CD4-positive, CD25-positive, alpha-beta regulatory T cell (primary cell): Measurements from ENCODE around the gene WDR64. TPM values are rescaled to one million over a fixed set of nuclear protein-coding genes. Genes with fewer than 3 reads are reported as not detected.
"Not testable (repeated sequence)": the region's sequence is repeated elsewhere in the genome, so short reads cannot be mapped to it uniquely, and the experiment has no call there.

ENCODE experiments used
- ATAC-seq, 2 donors: fragments of 150-1000 bp; cut with Tn5 transposase; one replicate each; pipeline ENCODE4 v1.10.0; 2021; ENCODE audit warnings: low read depth in 2 of 2, moderate number of reproducible peaks in 2 of 2, moderate library complexity in 1 of 2
- DNase-seq, 3 donors: peaks; one replicate each; pipeline versions ENCODE4 v3.0.0 to v3.0.0-alpha.2; 2012 to 2022; ENCODE audit warnings: mixed read lengths in 1 of 3
- H3K27ac ChIP-seq: one replicate; pipeline ENCODE4 v1.7.0; 2013; ENCODE audit warnings: mild to moderate bottlenecking, low read length; ENCODE audit not compliant: insufficient read depth, poor library complexity, severe bottlenecking
- H3K27me3 ChIP-seq: one replicate; pipeline ENCODE4 v1.7.0; 2013; ENCODE audit warnings: low read length; ENCODE audit not compliant: control insufficient read depth, insufficient read depth
- H3K36me3 ChIP-seq: one replicate; pipeline ENCODE4 v1.7.0; 2013; ENCODE audit warnings: mild to moderate bottlenecking, low read length, moderate library complexity; ENCODE audit not compliant: control insufficient read depth, insufficient read depth
- H3K4me1 ChIP-seq: 2 replicates; pipeline ENCODE4 v1.7.0; 2013; ENCODE audit warnings: mild to moderate bottlenecking, low read length; ENCODE audit not compliant: insufficient read depth, control insufficient read depth, poor library complexity, severe bottlenecking
- H3K4me3 ChIP-seq: one replicate; pipeline ENCODE4 v1.7.0; 2013; ENCODE audit warnings: low read depth, mild to moderate bottlenecking, low read length, moderate library complexity
- H3K9me3 ChIP-seq, 2 experiments: 1 replicate in 1 of 2; 2 replicates in 1 of 2; pipeline ENCODE4 v1.7.0; 2013; ENCODE audit warnings: low read length in 2 of 2, mild to moderate bottlenecking in 1 of 2, moderate library complexity in 1 of 2; ENCODE audit not compliant: control insufficient read depth in 2 of 2
- H3K27ac Mint-ChIP-seq, 3 donors: one replicate each; pipeline ENCODE4 v1.8.0; 2020 to 2022; ENCODE audit warnings: mild to moderate bottlenecking in 3 of 3, mixed read lengths in 3 of 3, moderate library complexity in 2 of 3
- H3K27me3 Mint-ChIP-seq: one replicate; pipeline ENCODE4 v1.8.0; 2022; ENCODE audit warnings: mild to moderate bottlenecking, mixed read lengths
- H3K36me3 Mint-ChIP-seq: one replicate; pipeline ENCODE4 v1.8.0; 2020; ENCODE audit warnings: mixed read lengths
- H3K4me1 Mint-ChIP-seq, 4 donors: one replicate each; pipeline ENCODE4 v1.8.0; 2020 to 2022; ENCODE audit warnings: mixed read lengths in 4 of 4, mild to moderate bottlenecking in 1 of 4
- H3K4me3 Mint-ChIP-seq, 4 donors: one replicate each; pipeline ENCODE4 v1.8.0; 2020 to 2022; ENCODE audit warnings: mild to moderate bottlenecking in 4 of 4, mixed read lengths in 4 of 4, moderate library complexity in 3 of 4
- H3K9me3 Mint-ChIP-seq, 7 donors: one replicate each; pipeline ENCODE4 v1.8.0; 2020 to 2022; ENCODE audit warnings: mixed read lengths in 7 of 7, mild to moderate bottlenecking in 3 of 7, moderate library complexity in 2 of 7
- polyA plus RNA-seq, 4 donors: library from polyadenylated mRNA; unstranded; fragments of 300-500 nt; fragmentation: Illumina TruSeq; gene quantifications; one replicate each; pipeline ENCODE4 v1.2.3, GENCODE V29; 2021
- total RNA-seq: library from RNA; stranded (reverse); gene quantifications from one replicate; pipeline ENCODE4 v1.2.3, GENCODE V29; 2022

WDR64 gene
- total and polyA plus RNA-seq, 5 donors from 2014 or later: 0.08 to 1.00 (median 0.35) TPM; not detected in 2

GRCh38 chr1:241800640-241801039 is 148.6 kb downstream of the WDR64 start:
- peaks cover 7% of the 10 kb centered on the region for H3K27me3 Mint-ChIP-seq
- H3K9me3 Mint-ChIP-seq: no peaks in the 10 kb centered on the region
- no peaks in the 10 kb centered on the region for H3K36me3 Mint-ChIP-seq
- no peak for DNase-seq
- Histone ChIP-seq H3K36me3 (no peaks in the 10 kb centered on the region), H3K4me3 (no peak overlapping the region), H3K4me1 (no peaks in the 10 kb centered on the region), H3K9me3 (no peaks in the 10 kb centered on the region), H3K27ac (no peak overlapping the region), H3K27me3 (no peaks in the 10 kb centered on the region)
- H3K4me1 Mint-ChIP-seq: peaks cover 0 to 2% (median 0%) of the 10 kb centered on the region in 4 donors
- no peak overlapping the region for H3K4me3 Mint-ChIP-seq
- ATAC-seq: no peak
- no peak overlapping the region for H3K27ac Mint-ChIP-seq

- no peaks in the 10 kb centered on the region for H3K9me3 Mint-ChIP-seq
- DNase-seq (no peak), ATAC-seq (no peak)
- Histone ChIP-seq H3K4me1 (no peaks in the 10 kb centered on the region), H3K9me3 (no peaks in the 10 kb centered on the region), H3K36me3 (no peaks in the 10 kb centered on the region), H3K27ac (no peak overlapping the region), H3K27me3 (no peaks in the 10 kb centered on the region), H3K4me3 (no peak overlapping the region)
- peaks cover 7% of the 10 kb centered on the region for H3K27me3 Mint-ChIP-seq
- H3K4me1 Mint-ChIP-seq: peaks cover 0 to 2% (median 0%) of the 10 kb centered on the region in 4 donors
- H3K27ac Mint-ChIP-seq: no peak overlapping the region
- H3K4me3 Mint-ChIP-seq: no peak overlapping the region
- no peaks in the 10 kb centered on the region for H3K36me3 Mint-ChIP-seq
These were observed 150.8 kb downstream of the WDR64 start for GRCh38 chr1:241802863-241803262.

- H3K4me3 ChIP-seq, H3K27ac Mint-ChIP-seq, H3K4me3 Mint-ChIP-seq, ATAC-seq, H3K36me3 ChIP-seq, DNase-seq, H3K27me3 ChIP-seq, H3K27me3 Mint-ChIP-seq, H3K9me3 Mint-ChIP-seq, H3K9me3 ChIP-seq, H3K36me3 Mint-ChIP-seq, H3K4me1 ChIP-seq, H3K4me1 Mint-ChIP-seq, H3K27ac ChIP-seq: not testable (repeated sequence)
These were observed 152.6 kb downstream of the WDR64 start for GRCh38 chr1:241804706-241805105.

- H3K36me3 Mint-ChIP-seq: no peaks in the 10 kb centered on the region
- ATAC-seq: no peak
- no peak overlapping the region for H3K4me3 Mint-ChIP-seq
- no peaks in the 10 kb centered on the region for H3K36me3 ChIP-seq
- H3K9me3 Mint-ChIP-seq: no peaks in the 10 kb centered on the region
- no peak for DNase-seq
- H3K9me3 ChIP-seq: no peaks in the 10 kb centered on the region
- no peak overlapping the region for H3K27ac Mint-ChIP-seq
- no peaks in the 10 kb centered on the region for H3K27me3 Mint-ChIP-seq
- H3K4me1 Mint-ChIP-seq: peaks cover 0 to 2% (median 0%) of the 10 kb centered on the region in 4 donors
- H3K4me1 ChIP-seq: no peaks in the 10 kb centered on the region
- H3K27ac ChIP-seq: no peak overlapping the region
- H3K27me3 ChIP-seq: no peaks in the 10 kb centered on the region
- no peak overlapping the region for H3K4me3 ChIP-seq
These were observed 156.2 kb downstream of the WDR64 start for GRCh38 chr1:241808265-241808664.

GRCh38 chr1:241810769-241811405 is 158.8 kb downstream of the WDR64 start:
- DNase-seq: no peak
- Mint-ChIP-seq H3K9me3 (no peaks in the 10 kb centered on the region), H3K36me3 (no peaks in the 10 kb centered on the region), H3K4me1 (no peaks in the 10 kb centered on the region), H3K27me3 (no peaks in the 10 kb centered on the region), H3K4me3 (no peak overlapping the region), H3K27ac (no peak overlapping the region)
- Histone ChIP-seq H3K36me3 (no peaks in the 10 kb centered on the region), H3K4me3 (no peak overlapping the region), H3K27me3 (no peaks in the 10 kb centered on the region), H3K4me1 (no peaks in the 10 kb centered on the region), H3K27ac (no peak overlapping the region), H3K9me3 (no peaks in the 10 kb centered on the region)
- ATAC-seq: peak in 1 of 2 donors; percentile 28

GRCh38 chr1:241813768-241814320 is 161.8 kb downstream of the WDR64 start:
- DNase-seq (no peak), ATAC-seq (no peak)
- H3K4me1 Mint-ChIP-seq: no peaks in the 10 kb centered on the region
- Histone ChIP-seq H3K36me3 (no peaks in the 10 kb centered on the region), H3K9me3 (no peaks in the 10 kb centered on the region), H3K27ac (no peak overlapping the region), H3K4me3 (no peak overlapping the region), H3K4me1 (no peaks in the 10 kb centered on the region), H3K27me3 (no peaks in the 10 kb centered on the region)
- H3K27me3 Mint-ChIP-seq: peaks cover 4% of the 10 kb centered on the region
- H3K27ac Mint-ChIP-seq: no peak overlapping the region
- H3K36me3 Mint-ChIP-seq: no peaks in the 10 kb centered on the region
- H3K9me3 Mint-ChIP-seq: no peaks in the 10 kb centered on the region
- no peak overlapping the region for H3K4me3 Mint-ChIP-seq

GRCh38 chr1:241816008-241816407 is 163.9 kb downstream of the WDR64 start:
- ATAC-seq (no peak), DNase-seq (no peak)
- no peak overlapping the region for H3K27ac Mint-ChIP-seq
- H3K36me3 ChIP-seq: no peaks in the 10 kb centered on the region
- no peaks in the 10 kb centered on the region for H3K9me3 Mint-ChIP-seq
- H3K4me3 ChIP-seq: no peak overlapping the region
- H3K36me3 Mint-ChIP-seq: no peaks in the 10 kb centered on the region
- H3K4me1 ChIP-seq: no peaks in the 10 kb centered on the region
- H3K4me1 Mint-ChIP-seq: no peaks in the 10 kb centered on the region
- no peaks in the 10 kb centered on the region for H3K27me3 ChIP-seq
- H3K27me3 Mint-ChIP-seq: peaks cover 4% of the 10 kb centered on the region
- H3K4me3 Mint-ChIP-seq: no peak overlapping the region
- no peaks in the 10 kb centered on the region for H3K9me3 ChIP-seq
- H3K27ac ChIP-seq: no peak overlapping the region

GRCh38 chr1:241817331-241817792 is 165.3 kb downstream of the WDR64 start:
- H3K36me3 Mint-ChIP-seq: no peaks in the 10 kb centered on the region
- H3K4me3 Mint-ChIP-seq: no peak overlapping the region
- H3K9me3 ChIP-seq: no peaks in the 10 kb centered on the region

More at GRCh38 chr1:241817331-241817792, 165.3 kb downstream of the WDR64 start:
- H3K27ac Mint-ChIP-seq: no peak overlapping the region
- no peak overlapping the region for H3K4me3 ChIP-seq
- H3K27me3 Mint-ChIP-seq: peaks cover 4% of the 10 kb centered on the region
- no peak overlapping the region for H3K27ac ChIP-seq
- no peaks in the 10 kb centered on the region for H3K9me3 Mint-ChIP-seq
- H3K4me1 ChIP-seq: no peaks in the 10 kb centered on the region
- no peaks in the 10 kb centered on the region for H3K4me1 Mint-ChIP-seq
- ATAC-seq: no peak
- no peaks in the 10 kb centered on the region for H3K36me3 ChIP-seq
- no peaks in the 10 kb centered on the region for H3K27me3 ChIP-seq
- DNase-seq: no peak
